Fibroblast of lung (primary cell): ENCODE data around the gene NRAP. TPM values are rescaled to one million over a fixed set of nuclear protein-coding genes. Genes with fewer than 3 reads are reported as not detected.

ENCODE experiments used
- DNase-seq, 2 donors: peaks; one replicate each; pipeline versions ENCODE4 v3.0.0 to v3.0.0-alpha.2; 2010; ENCODE audit warnings: low read depth in 2 of 2
- H2AFZ ChIP-seq: 2 replicates; pipeline ENCODE4 v1.5.1; 2012; ENCODE audit warnings: low read length, control low read depth, inconsistent platforms
- H3K27ac ChIP-seq: 2 replicates; pipeline ENCODE4 v1.5.1; 2011; ENCODE audit warnings: low read length, control low read depth; ENCODE audit not compliant: insufficient read depth
- H3K27me3 ChIP-seq: 2 replicates; pipeline ENCODE4 v1.5.1; 2011; ENCODE audit warnings: mild to moderate bottlenecking, low read length; ENCODE audit not compliant: control insufficient read depth, insufficient read depth
- H3K36me3 ChIP-seq: 2 replicates; pipeline ENCODE4 v1.5.1; 2011; ENCODE audit warnings: low read length; ENCODE audit not compliant: control insufficient read depth, insufficient read depth
- H3K4me1 ChIP-seq: 2 replicates; pipeline ENCODE4 v1.5.1; 2011; ENCODE audit warnings: low read length; ENCODE audit not compliant: control insufficient read depth, insufficient read depth; ENCODE audit errors: extremely low read depth
- H3K4me2 ChIP-seq: 2 replicates; pipeline ENCODE4 v1.5.1; 2011; ENCODE audit warnings: low read length, control low read depth; ENCODE audit not compliant: insufficient read depth; ENCODE audit errors: extremely low read depth
- H3K4me3 ChIP-seq, 4 experiments: fragments of 200-600 bp in 1 of 4; sonication (generic) in 1 of 4; replicated peaks in 1 of 4; 2 replicates each; pipeline ENCODE4 v1.5.1; 2011 to 2016; ENCODE audit warnings: low read length in 4 of 4, low read depth in 3 of 4, mild to moderate bottlenecking in 3 of 4, control low read depth in 2 of 4, inconsistent platforms in 1 of 4, mixed read lengths in 1 of 4; ENCODE audit not compliant: insufficient read depth in 1 of 4; ENCODE audit errors: control extremely low read depth in 1 of 4
- H3K79me2 ChIP-seq: 2 replicates; pipeline ENCODE4 v1.5.1; 2012; ENCODE audit warnings: mild to moderate bottlenecking, low read length, inconsistent platforms; ENCODE audit not compliant: control insufficient read depth, insufficient read depth
- H3K9ac ChIP-seq: 2 replicates; pipeline ENCODE4 v1.5.1; 2011; ENCODE audit warnings: mild to moderate bottlenecking, low read length, control low read depth; ENCODE audit not compliant: insufficient read depth
- H3K9me3 ChIP-seq: 2 replicates; pipeline ENCODE4 v1.5.1; 2012; ENCODE audit warnings: low read depth, low read length; ENCODE audit not compliant: control insufficient read depth, insufficient read depth
- H4K20me1 ChIP-seq: 2 replicates; pipeline ENCODE4 v1.5.1; 2011; ENCODE audit warnings: low read length; ENCODE audit not compliant: control insufficient read depth, insufficient read depth; ENCODE audit errors: extremely low read depth
- EZH2 ChIP-seq: IDR thresholded peaks from 2 replicates; pipeline ENCODE4 v1.5.1; 2012; ENCODE audit warnings: low read length, control low read depth, mild to moderate bottlenecking; ENCODE audit errors: missing control alignments
- polyA plus RNA-seq, 2 donors: library from polyadenylated mRNA; depleted of rRNA in 1 of 2; stranded (reverse) in 1 of 2; unstranded in 1 of 2; fragments of >200 nt; gene quantifications; 2 replicates each; pipeline ENCODE4 v1.2.1, GENCODE V29; 2011 to 2012; ENCODE audit warnings: missing spikeins in 1 of 2
- total RNA-seq: library from RNA; depleted of rRNA; stranded (reverse); fragments of >200 nt; gene quantifications from 2 replicates; pipeline ENCODE4 v1.2.1, GENCODE V29; 2014
- TF ChIP-seq, protein P1 (sequence below), 2 donors: IDR thresholded peaks in 1 of 2; conservative IDR thresholded peaks in 1 of 2; 1 replicate in 1 of 2; 2 replicates in 1 of 2; pipeline ENCODE4 v1.5.1; 2011 to 2012; ENCODE audit warnings: low read length in 2 of 2, control low read depth in 1 of 2, inconsistent platforms in 1 of 2, low read depth in 1 of 2, mild to moderate bottlenecking in 1 of 2

NRAP gene
- total and polyA plus RNA-seq, 2 donors (not counting 1 experiment from before 2014, with no cell fraction given), result not detected

- Histone ChIP-seq H2AFZ (no peak overlapping the region), H3K79me2 (peaks cover 45% of the 10 kb centered on the region), H3K4me1 (no peaks in the 10 kb centered on the region), H3K4me3 (no peak overlapping the region), H3K27ac (no peak overlapping the region), H3K9ac (no peak overlapping the region), H3K27me3 (no peaks in the 10 kb centered on the region), H4K20me1 (no peaks in the 10 kb centered on the region), H3K36me3 (no peaks in the 10 kb centered on the region), H3K4me2 (no peak overlapping the region), H3K9me3 (no peaks in the 10 kb centered on the region)
- no peak for DNase-seq
- TF ChIP-seq, protein P1, sequence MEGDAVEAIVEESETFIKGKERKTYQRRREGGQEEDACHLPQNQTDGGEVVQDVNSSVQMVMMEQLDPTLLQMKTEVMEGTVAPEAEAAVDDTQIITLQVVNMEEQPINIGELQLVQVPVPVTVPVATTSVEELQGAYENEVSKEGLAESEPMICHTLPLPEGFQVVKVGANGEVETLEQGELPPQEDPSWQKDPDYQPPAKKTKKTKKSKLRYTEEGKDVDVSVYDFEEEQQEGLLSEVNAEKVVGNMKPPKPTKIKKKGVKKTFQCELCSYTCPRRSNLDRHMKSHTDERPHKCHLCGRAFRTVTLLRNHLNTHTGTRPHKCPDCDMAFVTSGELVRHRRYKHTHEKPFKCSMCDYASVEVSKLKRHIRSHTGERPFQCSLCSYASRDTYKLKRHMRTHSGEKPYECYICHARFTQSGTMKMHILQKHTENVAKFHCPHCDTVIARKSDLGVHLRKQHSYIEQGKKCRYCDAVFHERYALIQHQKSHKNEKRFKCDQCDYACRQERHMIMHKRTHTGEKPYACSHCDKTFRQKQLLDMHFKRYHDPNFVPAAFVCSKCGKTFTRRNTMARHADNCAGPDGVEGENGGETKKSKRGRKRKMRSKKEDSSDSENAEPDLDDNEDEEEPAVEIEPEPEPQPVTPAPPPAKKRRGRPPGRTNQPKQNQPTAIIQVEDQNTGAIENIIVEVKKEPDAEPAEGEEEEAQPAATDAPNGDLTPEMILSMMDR (conservative IDR thresholded peaks at IDR 0.05 in 1 of 2, IDR thresholded peaks at IDR 0.05 in 1 of 2; ENCODE audit: low read depth in 1 of 2, low read length in 2 of 2), result no peak
- no peak for TF ChIP-seq EZH2
Measured at GRCh38 chr10:113689057-113689456, 25.2 kb upstream of the NRAP start.

GRCh38 chr10:113687037-113687436 is 23.2 kb upstream of the NRAP start:
- Histone ChIP-seq H3K27me3 (no peaks in the 10 kb centered on the region), H3K4me1 (no peaks in the 10 kb centered on the region), H3K9ac (no peak overlapping the region), H3K9me3 (no peaks in the 10 kb centered on the region), H4K20me1 (no peaks in the 10 kb centered on the region), H2AFZ (no peak overlapping the region), H3K79me2 (peaks cover 55% of the 10 kb centered on the region), H3K27ac (no peak overlapping the region), H3K4me2 (no peak overlapping the region), H3K4me3 (no peak overlapping the region), H3K36me3 (no peaks in the 10 kb centered on the region)
- no peak for TF ChIP-seq EZH2
- TF ChIP-seq, protein P1 (conservative IDR thresholded peaks at IDR 0.05 in 1 of 2, IDR thresholded peaks at IDR 0.05 in 1 of 2; ENCODE audit: low read depth in 1 of 2, low read length in 2 of 2), result no peak
- DNase-seq, result no peak

DNA sequence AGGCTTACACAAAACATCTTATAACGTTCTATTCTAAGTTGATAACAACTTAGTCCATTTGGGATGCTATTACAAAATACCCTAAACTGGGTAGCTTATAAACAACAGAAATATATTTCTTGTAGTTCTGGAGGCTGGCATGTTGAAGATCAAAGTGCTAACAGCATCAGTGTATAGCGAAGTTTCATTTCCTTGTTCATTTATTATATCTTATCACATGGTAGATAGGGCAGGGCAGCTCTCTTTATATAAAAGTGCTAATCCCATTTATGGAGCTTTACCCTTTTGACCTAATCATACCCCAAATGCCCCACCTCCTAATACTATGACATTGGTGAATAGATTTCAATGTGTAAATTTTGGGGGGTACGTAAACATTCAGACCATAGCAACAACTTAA is 22.2 kb upstream of the NRAP start:
- no peak for DNase-seq
- H4K20me1 ChIP-seq, result no peaks in the 10 kb centered on the region
- no peaks in the 10 kb centered on the region for H3K9me3 ChIP-seq
- no peak overlapping the region for H3K4me2 ChIP-seq
- no peak for TF ChIP-seq EZH2
- TF ChIP-seq, protein P1 (conservative IDR thresholded peaks at IDR 0.05 in 1 of 2, IDR thresholded peaks at IDR 0.05 in 1 of 2; ENCODE audit: low read depth in 1 of 2, low read length in 2 of 2), result no peak
- no peak overlapping the region for H3K27ac ChIP-seq
- no peaks in the 10 kb centered on the region for H3K27me3 ChIP-seq
- H3K79me2 ChIP-seq, result peaks cover 57% of the 10 kb centered on the region
- no peaks in the 10 kb centered on the region for H3K36me3 ChIP-seq
- H2AFZ ChIP-seq, result no peak overlapping the region
- H3K4me3 ChIP-seq, result no peak overlapping the region
- H3K4me1 ChIP-seq, result peaks cover 3% of the 10 kb centered on the region
- no peak overlapping the region for H3K9ac ChIP-seq
